ENCODE results near the gene WNT2.

WNT2 gene

DNA sequence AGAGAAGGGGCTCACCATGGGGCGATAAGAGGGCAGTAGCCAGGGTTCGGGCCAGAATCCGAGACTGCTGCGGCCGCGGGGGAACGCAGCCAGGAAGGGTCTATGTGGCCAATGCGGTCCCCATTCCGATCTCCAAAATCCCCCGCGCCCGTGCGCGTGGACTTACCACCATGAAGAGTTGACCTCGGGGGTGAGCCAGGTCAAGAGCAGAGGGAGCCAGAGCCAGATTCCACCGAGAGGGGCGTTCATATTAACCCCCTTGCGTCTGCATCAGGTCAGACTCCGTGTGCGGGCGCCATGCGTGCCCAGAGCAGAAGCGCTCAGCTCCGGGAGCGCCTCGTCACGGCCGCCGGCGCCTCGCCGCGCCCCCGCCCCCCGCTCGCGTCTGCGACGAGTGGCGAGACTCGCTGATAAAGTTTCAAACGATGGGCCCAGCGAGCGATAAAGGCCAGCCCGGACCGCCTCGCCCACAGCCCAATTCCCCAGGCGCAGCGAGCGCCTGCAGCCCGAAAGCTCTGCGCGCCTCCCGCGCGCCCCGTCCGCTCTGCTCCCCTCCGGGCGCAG lies at the start of gene WNT2:
WNT2 (minus strand) TSS at position 318 of the 564 bp plus-strand sequence; CDS start at position 249, 69 bp downstream.
- DNase-seq (ENCODE audit: low read depth): no peak

- DNase-seq (ENCODE audit: low read depth): no peak
Measured at GRCh38 chr7:117372073-117372472, 49.2 kb upstream of the WNT2 start.

- no peak for DNase-seq (ENCODE audit: low read depth)
Measured at GRCh38 chr7:117364339-117365080, 41.7 kb upstream of the WNT2 start.

DNA sequence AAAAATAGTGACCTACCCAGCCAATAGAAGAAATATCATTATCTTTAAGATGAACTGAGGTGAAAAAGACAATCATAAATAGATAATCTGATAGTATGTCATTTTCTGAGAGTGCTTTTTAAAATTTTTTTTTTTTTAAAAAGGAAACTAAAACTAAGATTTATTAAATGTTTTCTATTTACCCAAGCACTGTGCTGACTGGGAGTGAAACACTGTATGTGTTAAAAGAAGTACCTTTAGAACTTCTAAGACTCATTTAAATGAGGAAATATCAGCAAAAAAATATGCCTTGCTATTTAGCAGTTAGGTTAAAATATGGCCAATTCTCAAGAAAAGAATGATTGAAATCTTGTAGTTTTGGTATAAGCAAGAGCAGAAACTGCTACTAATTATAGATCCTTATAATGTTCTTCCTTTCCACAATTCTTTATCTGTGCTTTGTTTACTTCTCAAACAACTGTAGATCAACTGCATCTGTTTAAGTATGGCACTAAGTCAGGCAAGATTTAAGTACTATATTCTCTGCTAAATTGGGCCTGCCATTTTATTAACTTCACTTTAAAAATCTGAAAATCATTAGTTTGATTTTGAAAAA lies 39.5 kb upstream of the WNT2 start:
- no peak for DNase-seq (ENCODE audit: low read depth)

DNA sequence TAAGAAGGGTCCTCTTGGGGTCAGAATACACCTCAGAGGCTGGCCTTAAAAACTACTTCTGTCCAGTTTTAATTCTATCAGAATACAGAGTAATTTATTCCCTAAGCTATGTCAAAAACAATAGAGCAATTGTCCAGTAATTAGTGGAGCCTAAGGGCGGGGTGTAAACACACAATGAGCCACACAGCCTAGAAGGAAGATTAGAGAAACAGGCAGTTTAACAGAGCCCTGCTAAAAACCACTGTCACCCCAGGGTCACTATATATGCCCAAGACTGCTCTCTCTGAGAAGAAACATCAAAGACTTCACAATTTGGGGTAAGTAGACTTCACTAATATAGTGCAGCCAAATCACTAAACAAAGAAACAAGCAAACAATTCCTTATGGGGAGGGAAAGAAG lies 27.2 kb upstream of the WNT2 start:
- DNase-seq (ENCODE audit: low read depth): no peak

DNA sequence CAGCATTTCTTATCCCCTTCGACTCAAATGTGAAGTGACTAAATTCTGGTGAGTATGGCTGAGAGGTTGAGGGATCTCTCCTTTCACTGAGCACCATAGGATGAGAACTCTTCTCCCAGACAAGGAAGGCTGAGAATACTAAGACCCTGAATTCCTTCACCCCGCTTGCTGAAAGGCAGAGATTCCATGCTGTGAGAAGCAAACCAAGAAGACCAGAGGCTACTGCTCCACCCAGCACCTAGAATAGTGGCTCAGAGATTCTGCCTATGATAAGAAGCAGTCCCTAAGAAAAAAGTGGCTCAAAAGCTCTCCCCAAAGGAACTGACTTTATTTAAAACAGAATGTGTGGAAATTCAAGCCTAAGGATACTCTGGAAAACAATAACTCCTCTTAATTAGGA lies 26.7 kb upstream of the WNT2 start:
- DNase-seq (ENCODE audit: low read depth): no peak

- DNase-seq (ENCODE audit: low read depth): no peak
Measured at GRCh38 chr7:117347962-117348672, 25.3 kb upstream of the WNT2 start.

DNA sequence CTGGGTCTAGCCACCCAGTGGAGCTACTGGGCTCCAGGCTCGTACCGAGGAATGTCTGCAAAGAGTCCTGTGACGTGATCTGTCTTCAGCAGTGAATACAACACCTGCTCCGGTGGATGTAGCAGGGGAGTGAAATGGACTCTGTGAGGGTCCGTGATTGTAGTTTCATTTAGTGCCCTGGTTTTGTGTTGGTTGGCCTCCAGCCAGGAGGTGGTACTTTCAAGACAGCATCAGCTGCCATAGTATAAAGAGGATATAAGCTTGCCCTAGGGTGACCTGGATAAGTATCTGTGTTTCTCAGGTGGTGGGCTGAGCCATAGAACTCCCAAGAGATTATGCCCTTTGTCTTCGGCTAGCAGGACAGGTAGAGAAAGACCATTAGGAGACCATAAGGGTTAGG lies 24.6 kb upstream of the WNT2 start:
- DNase-seq (ENCODE audit: low read depth): no peak

DNA sequence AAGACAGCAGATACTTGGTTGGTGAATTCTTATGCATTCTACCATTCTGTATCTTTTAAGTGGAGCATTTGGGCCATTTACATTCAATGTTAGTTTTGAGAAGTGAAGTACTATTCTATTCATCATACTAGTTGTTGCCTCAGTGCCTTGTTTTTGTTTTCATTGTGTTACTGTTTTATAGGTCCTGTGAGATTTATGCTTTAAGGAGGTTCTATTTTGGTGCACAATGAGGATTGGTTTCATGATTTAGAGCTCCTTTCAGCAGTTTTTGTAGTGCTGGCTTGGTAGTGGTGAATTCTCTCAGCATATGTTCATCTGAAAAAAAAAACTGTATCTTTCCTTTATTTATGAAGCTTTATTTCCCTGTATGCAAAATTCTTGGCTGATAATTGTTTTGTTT lies 23.3 kb upstream of the WNT2 start:
- DNase-seq (ENCODE audit: low read depth): no peak

DNA sequence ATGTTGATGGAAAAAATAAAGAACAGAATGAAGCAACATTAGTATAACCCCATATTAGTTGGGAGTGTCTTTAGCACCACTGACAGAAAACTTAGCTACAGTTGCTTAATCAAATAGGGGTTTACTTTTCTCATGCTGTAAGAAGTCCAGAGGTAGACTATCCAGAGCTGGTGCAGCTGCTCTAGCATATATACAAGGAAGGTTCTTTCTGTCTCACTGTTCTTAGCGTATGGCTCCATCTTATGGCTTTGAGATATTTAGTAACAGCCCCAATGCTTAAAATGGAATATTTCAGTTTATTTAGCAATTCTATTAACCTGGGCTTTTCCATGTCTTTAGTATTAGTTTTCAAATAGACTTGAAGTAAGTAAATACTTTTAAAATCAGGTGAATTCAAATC lies 15.2 kb upstream of the WNT2 start:
- DNase-seq (ENCODE audit: low read depth): no peak

- DNase-seq (ENCODE audit: low read depth): no peak
Measured at GRCh38 chr7:117333168-117333567, 10.3 kb upstream of the WNT2 start.

DNA sequence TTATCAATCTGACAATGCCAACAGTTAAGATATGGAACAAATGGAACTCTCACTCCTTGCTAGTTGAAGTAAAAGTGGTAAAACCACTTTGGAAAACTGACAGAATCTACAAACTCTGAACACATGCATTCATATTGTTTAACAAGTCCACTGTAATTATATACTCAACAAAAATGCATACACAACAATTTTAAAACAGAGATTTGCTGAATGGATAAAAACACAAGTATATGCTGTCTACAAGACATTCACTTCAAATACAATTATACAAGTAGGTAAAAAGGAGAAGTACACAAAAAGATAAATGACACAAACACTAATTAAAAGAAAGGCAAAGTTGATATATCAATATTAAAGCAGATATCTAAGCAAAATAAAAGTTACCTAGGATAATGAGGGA lies 9.2 kb upstream of the WNT2 start:
- DNase-seq (ENCODE audit: low read depth): no peak

DNA sequence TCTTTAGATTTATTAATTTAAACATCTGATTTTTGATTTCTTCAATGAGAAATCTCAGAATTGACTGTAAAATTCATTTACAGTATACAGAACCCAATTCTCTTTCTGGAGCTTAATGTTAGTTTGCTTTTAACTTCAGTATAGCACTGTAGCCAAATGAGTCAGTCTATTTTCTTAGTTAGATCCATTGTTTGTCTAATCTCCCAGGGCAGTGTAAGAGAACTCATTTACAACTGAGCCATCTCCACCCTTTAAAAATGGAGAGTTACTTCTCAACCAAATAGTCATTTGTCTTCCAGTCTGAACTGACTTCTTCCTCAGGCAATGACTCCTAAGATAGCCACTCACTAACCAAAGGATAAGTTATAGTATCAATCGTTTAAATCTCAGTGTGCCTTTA lies 3.0 kb upstream of the WNT2 start:
- DNase-seq (ENCODE audit: low read depth): no peak

- DNase-seq (ENCODE audit: low read depth): no peak
Measured at GRCh38 chr7:117324960-117325359, 2.1 kb upstream of the WNT2 start.

GRCh38 chr7:117323851-117324711 lies 1.2 kb upstream of the WNT2 start:
- DNase-seq (ENCODE audit: low read depth): no peak

DNA sequence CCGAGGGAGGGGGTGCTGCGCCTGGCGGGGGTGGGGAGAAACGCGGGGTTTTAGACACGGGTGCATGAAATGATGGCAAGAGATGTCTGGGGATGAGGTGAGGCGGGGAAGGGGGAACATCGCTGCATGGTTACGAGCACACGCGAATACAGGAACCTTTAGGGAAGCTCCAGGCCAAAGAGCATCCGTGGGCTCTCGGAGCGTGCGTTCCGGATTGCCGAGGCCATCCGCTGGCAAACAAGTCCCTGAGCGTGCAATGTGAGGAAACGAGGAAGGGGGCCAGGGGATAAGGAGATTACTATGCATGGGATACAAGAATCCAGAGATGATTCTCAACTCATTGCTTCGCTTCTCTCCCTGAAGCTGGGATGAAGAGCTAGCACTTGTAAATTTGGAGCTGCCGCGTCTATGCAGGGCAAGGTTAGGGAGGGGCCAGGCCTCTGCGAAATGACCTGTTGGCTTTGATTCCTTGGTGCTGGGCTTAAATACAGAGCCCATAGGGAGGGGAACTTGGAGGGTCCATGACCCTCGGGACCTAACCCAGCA lies 520 bp upstream of the WNT2 start:
- no peak for DNase-seq (ENCODE audit: low read depth)

DNA sequence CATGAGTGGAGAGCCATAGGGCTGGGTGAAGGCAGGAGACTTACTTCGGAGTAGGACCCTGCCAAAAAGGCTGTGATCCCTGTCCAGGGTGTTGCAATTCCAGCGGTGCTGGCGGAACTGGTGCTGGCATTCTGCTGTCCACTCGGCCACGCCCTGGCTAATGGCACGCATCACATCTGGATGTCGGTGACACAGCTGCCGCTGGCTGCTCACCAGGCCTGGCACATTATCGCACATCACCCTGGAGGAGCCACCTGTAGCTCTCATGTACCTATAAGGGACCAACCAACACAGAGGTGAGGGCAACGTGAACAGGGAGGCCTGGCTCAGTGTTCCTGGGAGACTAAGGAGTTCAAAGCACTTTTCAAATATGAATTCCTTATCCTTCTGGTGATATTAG lies 2.3 kb downstream of the WNT2 start:
- no peak for DNase-seq (ENCODE audit: low read depth)

GRCh38 chr7:117319181-117319580 lies 3.7 kb downstream of the WNT2 start:
- no peak for DNase-seq (ENCODE audit: low read depth)

GRCh38 chr7:117313582-117313981 lies 9.3 kb downstream of the WNT2 start:
- DNase-seq (ENCODE audit: low read depth): no peak

GRCh38 chr7:117312593-117313580 lies 10.0 kb downstream of the WNT2 start:
- DNase-seq (ENCODE audit: low read depth): no peak

- DNase-seq (ENCODE audit: low read depth): no peak
Measured at GRCh38 chr7:117308891-117309290, 14.0 kb downstream of the WNT2 start.
